Panc1 (cell line): ENCODE results near the gene ZC3H8.

Source experiments
- CTCF ChIP-seq: fragments of 450-650 bp; IDR thresholded peaks from 2 replicates; pipeline ENCODE4 v1.5.1; 2017; ENCODE audit warnings: mild to moderate bottlenecking
- SIN3A ChIP-seq: IDR thresholded peaks from 2 replicates; pipeline ENCODE4 v1.6.1; 2012; ENCODE audit warnings: low read depth, mild to moderate bottlenecking, low read length, moderate library complexity, borderline replicate concordance; ENCODE audit not compliant: insufficient read depth
- TCF7L2 ChIP-seq: IDR thresholded peaks from 2 replicates; pipeline ENCODE4 v1.6.1; 2011; ENCODE audit warnings: mild to moderate bottlenecking, low read depth, low read length, inconsistent platforms

GRCh38 chr2:112220831-112221230 is 34.0 kb downstream of the ZC3H8 start:
- TF ChIP-seq CTCF = no peak
- TF ChIP-seq SIN3A = no peak
- no peak for TF ChIP-seq TCF7L2
